Activated T-helper 2 cell treated with anti-CD3 and anti-CD28 coated beads, Interferon-gamma antibody, Interleukin-2, Interleukin-4, amounts not matched to agents 10 μg/mL and 5 μg/mL and 100 μg/mL, durations not matched to agents 14 hours and 24 hours and 36 hours (primary cell): ENCODE results near the gene CD226. TPM values are rescaled to one million over a fixed set of nuclear protein-coding genes. Genes with fewer than 3 reads are reported as not detected.
"Not testable (repeated sequence)": the region's sequence is repeated elsewhere in the genome, so short reads cannot be mapped to it uniquely, and the experiment has no call there.

Experiments
- DNase-seq: peaks from one replicate; pipeline ENCODE4 v3.0.0; 2021; ENCODE audit warnings: low spot score
- H3K27ac Mint-ChIP-seq: one replicate; pipeline ENCODE4 v1.8.0; 2021; ENCODE audit warnings: mixed read lengths
- H3K27me3 Mint-ChIP-seq: one replicate; pipeline ENCODE4 v1.8.0; 2021; ENCODE audit warnings: low read depth, mixed read lengths
- H3K36me3 Mint-ChIP-seq: one replicate; pipeline ENCODE4 v1.8.0; 2021; ENCODE audit warnings: low read depth, mixed read lengths
- H3K4me1 Mint-ChIP-seq: one replicate; pipeline ENCODE4 v1.8.0; 2021; ENCODE audit warnings: low read depth, mixed read lengths
- H3K4me3 Mint-ChIP-seq: one replicate; pipeline ENCODE4 v1.8.0; 2021; ENCODE audit warnings: low read depth, mild to moderate bottlenecking, moderate library complexity, mixed read lengths
- H3K9me3 Mint-ChIP-seq: one replicate; pipeline ENCODE4 v1.8.0; 2021; ENCODE audit warnings: mixed read lengths
- intact Hi-C: fragments of 100-400 bp; cut with micrococcal nuclease; formaldehyde crosslinking; loops from one replicate; pipeline ENCODE4 v1.15.1; 2023
- total RNA-seq: library from RNA; stranded (reverse); gene quantifications from 2 replicates; pipeline ENCODE4 v1.2.3, GENCODE V29; 2022

Gene CD226
- total RNA-seq, 1 donor from 2014 or later: 81.5 TPM

DNA sequence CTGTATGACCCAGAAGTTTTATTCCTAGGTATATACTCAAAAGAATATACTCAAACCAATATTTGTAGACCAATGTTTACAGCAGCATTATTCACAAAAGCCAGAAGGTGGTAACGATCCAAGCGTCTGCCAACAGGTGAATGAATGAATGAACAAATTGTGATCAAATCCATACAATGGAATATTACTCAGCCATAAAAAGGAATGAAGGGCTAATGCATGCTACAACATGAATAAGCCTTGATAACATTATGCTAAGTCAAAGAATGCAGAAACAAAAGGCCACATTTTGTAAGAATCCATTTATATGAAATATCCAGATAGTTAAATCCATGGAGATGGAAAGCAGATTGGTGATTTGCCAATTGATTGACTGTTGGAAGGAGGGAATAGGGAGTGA is 5.5 kb upstream of the CD226 start:
- H3K9me3 Mint-ChIP-seq: peaks cover 11% of the 10 kb centered on the region
- no peak for DNase-seq
- intact Hi-C loops: no loop called here
- peaks cover 28% of the 10 kb centered on the region for H3K4me1 Mint-ChIP-seq
- H3K4me3 Mint-ChIP-seq: peak overlapping the region; percentile 46
- peaks cover 30% of the 10 kb centered on the region for H3K36me3 Mint-ChIP-seq
- no peak overlapping the region for H3K27ac Mint-ChIP-seq
- no peaks in the 10 kb centered on the region for H3K27me3 Mint-ChIP-seq

- no peaks in the 10 kb centered on the region for H3K27me3 Mint-ChIP-seq
- no peak for DNase-seq
- peaks cover 11% of the 10 kb centered on the region for H3K9me3 Mint-ChIP-seq
- H3K4me3 Mint-ChIP-seq: no peak overlapping the region
- H3K4me1 Mint-ChIP-seq: peaks cover 47% of the 10 kb centered on the region
- peaks cover 40% of the 10 kb centered on the region for H3K36me3 Mint-ChIP-seq
- intact Hi-C loops: no loop called here
- peak overlapping the region; percentile 42 for H3K27ac Mint-ChIP-seq
Observed at GRCh38 chr18:69951182-69951581, 3.5 kb upstream of the CD226 start.

GRCh38 chr18:69949538-69949936 is 1.9 kb upstream of the CD226 start:
- intact Hi-C loops: loop anchor here (1.0 kb wide), 2 partner anchors 8 to 14 kb away; no protein-coding TSS in a partner anchor
- Mint-ChIP-seq H3K27ac (no peak overlapping the region), H3K36me3 (peaks cover 56% of the 10 kb centered on the region), H3K27me3 (no peaks in the 10 kb centered on the region), H3K9me3 (peaks cover 12% of the 10 kb centered on the region), H3K4me1 (peaks cover 53% of the 10 kb centered on the region), H3K4me3 (no peak overlapping the region)
- DNase-seq: no peak

DNA sequence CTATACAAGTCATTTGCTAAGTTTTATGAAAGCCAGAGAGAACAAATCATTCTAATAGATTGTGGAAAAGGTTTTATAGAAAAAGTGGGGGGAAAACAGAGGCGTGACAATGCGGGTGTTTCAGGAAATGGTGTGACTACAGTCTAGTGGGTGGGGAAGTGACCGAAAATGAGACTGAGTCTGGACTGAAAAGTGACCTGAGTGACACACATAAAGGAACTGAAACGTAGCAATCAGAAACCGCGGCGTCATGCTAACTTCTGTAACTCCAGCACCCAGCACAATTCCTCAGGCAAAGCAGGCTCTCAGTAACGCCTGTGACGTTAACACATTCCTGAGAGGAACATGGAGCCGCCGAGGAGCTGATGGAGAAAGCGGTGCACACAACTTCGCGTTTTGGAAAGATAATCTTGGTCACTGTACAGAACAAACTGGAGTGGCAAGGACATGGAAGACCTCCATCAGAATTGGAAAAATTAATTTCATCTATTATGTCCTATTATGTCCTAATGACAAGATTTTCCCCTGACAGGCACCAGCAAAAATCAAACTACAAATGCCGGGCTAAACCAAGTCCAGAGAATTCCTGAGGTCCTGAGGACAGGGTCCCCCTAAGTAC is 1.4 kb upstream of the CD226 start:
- Mint-ChIP-seq H3K27ac (no peak overlapping the region), H3K9me3 (peaks cover 17% of the 10 kb centered on the region), H3K27me3 (no peaks in the 10 kb centered on the region), H3K4me1 (peaks cover 54% of the 10 kb centered on the region), H3K36me3 (peaks cover 56% of the 10 kb centered on the region), H3K4me3 (no peak overlapping the region)
- intact Hi-C loops: loop anchor here (1.0 kb wide), 2 partner anchors 8 to 14 kb away; no protein-coding TSS in a partner anchor
- no peak for DNase-seq

DNA sequence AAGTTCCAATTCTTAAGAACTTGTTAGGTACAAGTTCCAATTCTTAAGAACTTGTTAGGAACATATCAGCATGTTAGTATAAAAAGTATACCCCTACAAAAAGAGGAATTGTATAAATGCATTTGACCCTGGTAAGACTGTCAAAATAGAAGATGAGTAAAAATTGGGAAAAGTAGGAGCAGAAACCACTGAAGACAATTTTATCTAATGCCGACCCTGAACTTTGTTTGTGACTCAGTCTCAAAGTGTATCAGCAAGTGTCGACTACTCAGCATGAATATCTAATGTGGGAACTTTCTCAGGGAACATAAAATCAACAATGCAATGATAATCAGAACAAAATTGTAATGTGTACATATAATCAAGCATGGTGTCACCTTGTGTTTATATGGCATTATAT is 583 bp upstream of the CD226 start:
- Mint-ChIP-seq H3K27ac (no peak overlapping the region), H3K27me3 (no peaks in the 10 kb centered on the region), H3K36me3 (peaks cover 60% of the 10 kb centered on the region), H3K4me3 (no peak overlapping the region), H3K9me3 (peaks cover 22% of the 10 kb centered on the region), H3K4me1 (peaks cover 57% of the 10 kb centered on the region)
- no peak for DNase-seq
- intact Hi-C loops: no loop called here

- intact Hi-C loops: no loop called here
- H3K4me3 Mint-ChIP-seq: no peak overlapping the region
- no peak overlapping the region for H3K27ac Mint-ChIP-seq
- peaks cover 58% of the 10 kb centered on the region for H3K4me1 Mint-ChIP-seq
- H3K36me3 Mint-ChIP-seq: peaks cover 62% of the 10 kb centered on the region
- H3K27me3 Mint-ChIP-seq: no peaks in the 10 kb centered on the region
- DNase-seq: no peak
- H3K9me3 Mint-ChIP-seq: peaks cover 30% of the 10 kb centered on the region
Observed at GRCh38 chr18:69946608-69947155, 991 bp downstream of the CD226 start.

- DNase-seq: no peak
- Mint-ChIP-seq H3K27me3 (no peaks in the 10 kb centered on the region), H3K4me1 (peaks cover 54% of the 10 kb centered on the region), H3K36me3 (peaks cover 68% of the 10 kb centered on the region), H3K9me3 (peaks cover 33% of the 10 kb centered on the region), H3K4me3 (no peak overlapping the region), H3K27ac (no peak overlapping the region)
- intact Hi-C loops: loop anchor here (1.0 to 2.0 kb wide), 5 partner anchors 10 to 55 kb away; no protein-coding TSS in a partner anchor
Observed at GRCh38 chr18:69945220-69946114, 2.2 kb downstream of the CD226 start.

GRCh38 chr18:69944436-69944835 is 3.2 kb downstream of the CD226 start:
- H3K36me3 Mint-ChIP-seq: peaks cover 79% of the 10 kb centered on the region
- intact Hi-C loops: loop anchor here (2.0 kb wide), 1 partner anchor 34 kb away; no protein-coding TSS in a partner anchor
- H3K27me3 Mint-ChIP-seq: no peaks in the 10 kb centered on the region
- no peak for DNase-seq
- H3K27ac Mint-ChIP-seq: no peak overlapping the region
- peaks cover 65% of the 10 kb centered on the region for H3K4me1 Mint-ChIP-seq
- peaks cover 42% of the 10 kb centered on the region for H3K9me3 Mint-ChIP-seq
- H3K4me3 Mint-ChIP-seq: no peak overlapping the region

- Mint-ChIP-seq H3K27ac (peak overlapping the region; percentile 76), H3K4me3 (peak overlapping the region; percentile 19), H3K27me3 (no peaks in the 10 kb centered on the region), H3K9me3 (peaks cover 42% of the 10 kb centered on the region), H3K36me3 (peaks cover 93% of the 10 kb centered on the region), H3K4me1 (peaks cover 71% of the 10 kb centered on the region)
- no peak for DNase-seq
- intact Hi-C loops: no loop called here
Observed at GRCh38 chr18:69943021-69943420, 4.7 kb downstream of the CD226 start.

- H3K36me3 Mint-ChIP-seq: peaks cover 96% of the 10 kb centered on the region
- peaks cover 60% of the 10 kb centered on the region for H3K4me1 Mint-ChIP-seq
- no peak overlapping the region for H3K4me3 Mint-ChIP-seq
- H3K27me3 Mint-ChIP-seq: no peaks in the 10 kb centered on the region
- H3K9me3 Mint-ChIP-seq: peaks cover 42% of the 10 kb centered on the region
- no peak overlapping the region for H3K27ac Mint-ChIP-seq
- no peak for DNase-seq
- intact Hi-C loops: no loop called here
Observed at GRCh38 chr18:69941183-69941582, 6.5 kb downstream of the CD226 start.

DNA sequence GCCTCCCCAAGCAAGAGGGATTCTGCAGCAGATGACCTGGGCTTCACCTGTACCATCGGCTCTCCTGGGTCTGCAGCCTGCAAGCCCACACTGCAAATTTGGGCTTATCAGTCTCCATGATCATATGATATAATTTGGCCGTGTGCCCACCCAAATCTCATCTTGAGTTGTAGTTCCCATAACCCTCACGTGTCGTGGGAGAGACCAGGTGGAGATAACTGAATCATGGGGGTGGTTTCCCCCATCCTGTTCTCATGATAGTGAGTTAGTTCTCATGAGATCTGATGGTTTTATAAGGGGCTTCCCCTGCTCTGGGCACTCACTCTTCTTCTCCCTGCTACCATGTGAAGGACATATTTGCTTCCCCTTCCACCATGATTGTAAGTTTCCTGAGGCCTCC is 7.9 kb downstream of the CD226 start:
- intact Hi-C loops, DNase-seq, H3K27me3 Mint-ChIP-seq, H3K4me3 Mint-ChIP-seq: not testable (repeated sequence)
- Mint-ChIP-seq H3K36me3 (peaks cover 84% of the 10 kb centered on the region), H3K27ac (peak overlapping the region; percentile 46), H3K9me3 (peaks cover 42% of the 10 kb centered on the region), H3K4me1 (peaks cover 50% of the 10 kb centered on the region)

GRCh38 chr18:69936191-69936558 is 11.5 kb downstream of the CD226 start:
- intact Hi-C loops: no loop called here
- Mint-ChIP-seq H3K36me3 (peaks cover 47% of the 10 kb centered on the region), H3K9me3 (peaks cover 10% of the 10 kb centered on the region), H3K27ac (no peak overlapping the region), H3K4me1 (peaks cover 28% of the 10 kb centered on the region), H3K4me3 (peak overlapping the region; percentile 7), H3K27me3 (no peaks in the 10 kb centered on the region)
- no peak for DNase-seq
